NT2/D1 (cell line): ENCODE results near the gene DPEP1.

ENCODE experiments used
- SUZ12 ChIP-seq: IDR thresholded peaks from 2 replicates; pipeline ENCODE4 v1.6.1; 2011; ENCODE audit not compliant: insufficient read length, insufficient read depth; ENCODE audit errors: extremely low read depth
- YY1 ChIP-seq: IDR thresholded peaks from 2 replicates; pipeline ENCODE4 v1.6.1; 2011; ENCODE audit not compliant: insufficient read length, insufficient read depth
- ZNF274 ChIP-seq: IDR thresholded peaks from 2 replicates; pipeline ENCODE4 v1.6.1; 2011; ENCODE audit warnings: mild to moderate bottlenecking, low read depth, low read length

DNA sequence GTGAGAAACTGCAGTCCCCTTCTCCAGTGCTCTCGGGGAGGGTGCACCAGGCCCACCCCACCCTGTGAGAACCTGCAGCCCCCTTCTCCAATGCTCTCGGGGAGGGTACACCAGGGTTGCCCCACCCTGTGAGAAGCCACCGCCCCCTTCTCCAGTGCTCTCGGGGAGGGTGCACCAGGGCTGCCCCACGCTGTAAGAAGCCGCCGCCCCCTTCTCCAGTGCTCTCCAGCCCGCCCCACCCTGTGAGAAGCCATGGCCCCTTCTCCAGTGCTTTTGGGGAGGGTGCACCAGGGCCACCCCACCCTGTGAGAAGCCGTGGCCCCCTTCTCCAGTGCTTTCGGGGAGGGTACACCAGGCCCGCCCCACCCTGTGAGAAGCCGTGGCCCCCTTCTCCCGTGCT, 56.3 kb downstream of the DPEP1 start:
- TF ChIP-seq SUZ12 (no peak), ZNF274 (no peak), YY1 (no peak)
